WTC11 (cell line): ENCODE results near the gene PRKAG2.

Experiments used
- ELF4 ChIP-seq: sonication (generic); formaldehyde crosslinking; IDR thresholded peaks from 2 replicates; pipeline ENCODE4 v1.8.1; 2022; ENCODE audit warnings: low read depth, mild to moderate bottlenecking, moderate library complexity, missing genetic modification reagents
- ETV6 ChIP-seq: sonication (generic); formaldehyde crosslinking; IDR thresholded peaks from 2 replicates; pipeline ENCODE4 v1.8.1; 2022; ENCODE audit warnings: mild to moderate bottlenecking, missing genetic modification reagents
- IRF1 ChIP-seq: sonication (generic); formaldehyde crosslinking; IDR thresholded peaks from 2 replicates; pipeline ENCODE4 v1.8.0; 2023; ENCODE audit warnings: missing genetic modification reagents
- SP1 ChIP-seq: sonication (generic); formaldehyde crosslinking; conservative IDR thresholded peaks from 2 replicates; pipeline ENCODE4 v1.8.1; 2022; ENCODE audit warnings: missing genetic modification reagents
- TP53 ChIP-seq: sonication (generic); formaldehyde crosslinking; IDR thresholded peaks from 2 replicates; pipeline ENCODE4 v1.8.1; 2023; ENCODE audit warnings: mild to moderate bottlenecking, missing genetic modification reagents
- ZMAT4 ChIP-seq: fragments of 250-450 bp; sonication (Bioruptor Pico); IDR thresholded peaks from 2 replicates; pipeline ENCODE4 v1.9.0; 2021; ENCODE audit warnings: mild to moderate bottlenecking
- TF ChIP-seq, protein P1 (sequence below): fragments of 200-600 bp; IDR thresholded peaks from 2 replicates; pipeline ENCODE4 v1.8.0; 2022; ENCODE audit warnings: antibody characterized with exemption
- TF ChIP-seq, protein P2 (sequence below): sonication (generic); formaldehyde crosslinking; IDR thresholded peaks from 2 replicates; pipeline ENCODE4 v1.8.1; 2023; ENCODE audit warnings: mild to moderate bottlenecking, missing genetic modification reagents, moderate library complexity
- TF ChIP-seq, protein P3 (sequence below): sonication (generic); formaldehyde crosslinking; IDR thresholded peaks from 2 replicates; pipeline ENCODE4 v1.8.0; 2022; ENCODE audit warnings: mild to moderate bottlenecking, missing genetic modification reagents
- TF ChIP-seq, protein P4 (sequence below): sonication (generic); formaldehyde crosslinking; IDR thresholded peaks from 2 replicates; pipeline ENCODE4 v1.8.1; 2022; ENCODE audit warnings: missing genetic modification reagents, borderline replicate concordance

GRCh38 chr7:151810441-151811232, 66.3 kb downstream of the PRKAG2 start:
- TF ChIP-seq, protein P1, sequence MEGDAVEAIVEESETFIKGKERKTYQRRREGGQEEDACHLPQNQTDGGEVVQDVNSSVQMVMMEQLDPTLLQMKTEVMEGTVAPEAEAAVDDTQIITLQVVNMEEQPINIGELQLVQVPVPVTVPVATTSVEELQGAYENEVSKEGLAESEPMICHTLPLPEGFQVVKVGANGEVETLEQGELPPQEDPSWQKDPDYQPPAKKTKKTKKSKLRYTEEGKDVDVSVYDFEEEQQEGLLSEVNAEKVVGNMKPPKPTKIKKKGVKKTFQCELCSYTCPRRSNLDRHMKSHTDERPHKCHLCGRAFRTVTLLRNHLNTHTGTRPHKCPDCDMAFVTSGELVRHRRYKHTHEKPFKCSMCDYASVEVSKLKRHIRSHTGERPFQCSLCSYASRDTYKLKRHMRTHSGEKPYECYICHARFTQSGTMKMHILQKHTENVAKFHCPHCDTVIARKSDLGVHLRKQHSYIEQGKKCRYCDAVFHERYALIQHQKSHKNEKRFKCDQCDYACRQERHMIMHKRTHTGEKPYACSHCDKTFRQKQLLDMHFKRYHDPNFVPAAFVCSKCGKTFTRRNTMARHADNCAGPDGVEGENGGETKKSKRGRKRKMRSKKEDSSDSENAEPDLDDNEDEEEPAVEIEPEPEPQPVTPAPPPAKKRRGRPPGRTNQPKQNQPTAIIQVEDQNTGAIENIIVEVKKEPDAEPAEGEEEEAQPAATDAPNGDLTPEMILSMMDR: no peak
- TF ChIP-seq ETV6 (CRISPR knock-in tag) (no peak), TP53 (CRISPR knock-in tag) (no peak), SP1 (no peak), IRF1 (CRISPR knock-in tag) (no peak), ELF4 (CRISPR knock-in tag) (no peak), ZMAT4 (CRISPR knock-in tag) (no peak)
- TF ChIP-seq, protein P2, sequence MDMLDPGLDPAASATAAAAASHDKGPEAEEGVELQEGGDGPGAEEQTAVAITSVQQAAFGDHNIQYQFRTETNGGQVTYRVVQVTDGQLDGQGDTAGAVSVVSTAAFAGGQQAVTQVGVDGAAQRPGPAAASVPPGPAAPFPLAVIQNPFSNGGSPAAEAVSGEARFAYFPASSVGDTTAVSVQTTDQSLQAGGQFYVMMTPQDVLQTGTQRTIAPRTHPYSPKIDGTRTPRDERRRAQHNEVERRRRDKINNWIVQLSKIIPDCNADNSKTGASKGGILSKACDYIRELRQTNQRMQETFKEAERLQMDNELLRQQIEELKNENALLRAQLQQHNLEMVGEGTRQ: no peak
- TF ChIP-seq, protein P3, sequence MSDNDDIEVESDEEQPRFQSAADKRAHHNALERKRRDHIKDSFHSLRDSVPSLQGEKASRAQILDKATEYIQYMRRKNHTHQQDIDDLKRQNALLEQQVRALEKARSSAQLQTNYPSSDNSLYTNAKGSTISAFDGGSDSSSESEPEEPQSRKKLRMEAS (CRISPR knock-in tag): no peak
- TF ChIP-seq, protein P4, sequence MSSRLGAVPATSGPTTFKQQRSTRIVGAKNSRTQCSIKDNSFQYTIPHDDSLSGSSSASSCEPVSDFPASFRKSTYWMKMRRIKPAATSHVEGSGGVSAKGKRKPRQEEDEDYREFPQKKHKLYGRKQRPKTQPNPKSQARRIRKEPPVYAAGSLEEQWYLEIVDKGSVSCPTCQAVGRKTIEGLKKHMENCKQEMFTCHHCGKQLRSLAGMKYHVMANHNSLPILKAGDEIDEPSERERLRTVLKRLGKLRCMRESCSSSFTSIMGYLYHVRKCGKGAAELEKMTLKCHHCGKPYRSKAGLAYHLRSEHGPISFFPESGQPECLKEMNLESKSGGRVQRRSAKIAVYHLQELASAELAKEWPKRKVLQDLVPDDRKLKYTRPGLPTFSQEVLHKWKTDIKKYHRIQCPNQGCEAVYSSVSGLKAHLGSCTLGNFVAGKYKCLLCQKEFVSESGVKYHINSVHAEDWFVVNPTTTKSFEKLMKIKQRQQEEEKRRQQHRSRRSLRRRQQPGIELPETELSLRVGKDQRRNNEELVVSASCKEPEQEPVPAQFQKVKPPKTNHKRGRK: no peak
